CD4-positive, alpha-beta memory T cell (primary cell): Measurements from ENCODE around the gene ADCY5. TPM values are rescaled to one million over a fixed set of nuclear protein-coding genes. Genes with fewer than 3 reads are reported as not detected.

Experiments used
- CTCF ChIA-PET: fragments of 350-600 bp; sonication (Branson Sonifier 250); formaldehyde crosslinking; loops from one replicate; lab custom pipeline; 2021; ENCODE audit warnings: inconsistent platforms; ENCODE audit not compliant: partially characterized antibody; lab: Charles Lee
- POLR2A ChIA-PET: fragments of 350-600 bp; sonication (Branson Sonifier 250); formaldehyde crosslinking; loops from one replicate; lab custom pipeline; 2021; ENCODE audit not compliant: partially characterized antibody; lab: Charles Lee
- DNase-seq, 5 donors: peaks; one replicate each; pipeline versions ENCODE4 v3.0.0 to v3.0.0-alpha.2; 2020 to 2022; ENCODE audit warnings: mixed read lengths in 1 of 5
- H3K27ac ChIP-seq: one replicate; pipeline ENCODE4 v1.7.0; 2013; ENCODE audit warnings: low read depth, low read length
- H3K27me3 ChIP-seq: 2 replicates; pipeline ENCODE4 v1.7.0; 2013; ENCODE audit warnings: mild to moderate bottlenecking, low read length, moderate library complexity; ENCODE audit not compliant: insufficient read depth
- H3K36me3 ChIP-seq: 2 replicates; pipeline ENCODE4 v1.7.0; 2013; ENCODE audit warnings: mild to moderate bottlenecking, low read length, moderate library complexity; ENCODE audit not compliant: insufficient read depth
- H3K4me1 ChIP-seq: 2 replicates; pipeline ENCODE4 v1.7.0; 2013; ENCODE audit warnings: mild to moderate bottlenecking, low read length, moderate library complexity; ENCODE audit not compliant: insufficient read depth
- H3K4me3 ChIP-seq, 2 donors: one replicate each; pipeline ENCODE4 v1.7.0; 2013; ENCODE audit warnings: low read length in 2 of 2, mild to moderate bottlenecking in 1 of 2
- H3K9me3 ChIP-seq, 2 donors: one replicate each; pipeline ENCODE4 v1.7.0; 2013; ENCODE audit warnings: low read length in 2 of 2, control low read depth in 1 of 2; ENCODE audit not compliant: control insufficient read depth in 1 of 2
- H3K27ac Mint-ChIP-seq, 7 donors: one replicate each; pipeline ENCODE4 v1.8.0; 2020 to 2021; ENCODE audit warnings: mixed read lengths in 7 of 7, mild to moderate bottlenecking in 6 of 7, inconsistent platforms in 3 of 7, moderate library complexity in 3 of 7
- H3K27me3 Mint-ChIP-seq, 2 donors: one replicate each; pipeline ENCODE4 v1.8.0; 2020 to 2021; ENCODE audit warnings: mixed read lengths in 2 of 2
- H3K36me3 Mint-ChIP-seq, 2 donors: one replicate each; pipeline ENCODE4 v1.8.0; 2020 to 2021; ENCODE audit warnings: mixed read lengths in 2 of 2, inconsistent platforms in 1 of 2, mild to moderate bottlenecking in 1 of 2
- H3K4me1 Mint-ChIP-seq, 4 donors: one replicate each; pipeline ENCODE4 v1.8.0; 2020 to 2021; ENCODE audit warnings: mixed read lengths in 4 of 4, mild to moderate bottlenecking in 1 of 4
- H3K4me3 Mint-ChIP-seq, 8 donors: one replicate each; pipeline ENCODE4 v1.8.0; 2020 to 2021; ENCODE audit warnings: mixed read lengths in 8 of 8, mild to moderate bottlenecking in 7 of 8, moderate library complexity in 6 of 8, inconsistent platforms in 3 of 8
- H3K9me3 Mint-ChIP-seq, 8 donors: one replicate each; pipeline ENCODE4 v1.8.0; 2020 to 2021; ENCODE audit warnings: mixed read lengths in 8 of 8, mild to moderate bottlenecking in 5 of 8, inconsistent platforms in 3 of 8, moderate library complexity in 1 of 8
- intact Hi-C: fragments of 100-400 bp; cut with micrococcal nuclease; formaldehyde crosslinking; loops from one replicate; pipeline ENCODE4 v1.15.1; 2023
- polyA plus RNA-seq, 2 donors: library from polyadenylated mRNA; unstranded; fragments of 300-500 nt; fragmentation: Illumina TruSeq; gene quantifications; one replicate each; pipeline ENCODE4 v1.2.3, GENCODE V29; 2021
- total RNA-seq, 2 experiments: library from RNA; stranded (reverse); gene quantifications; one replicate each; pipeline ENCODE4 v1.2.3, GENCODE V29; 2021

Gene ADCY5
- total and polyA plus RNA-seq, 4 experiments from 2014 or later = 0.11 TPM; not detected in 3

GRCh38 chr3:123337948-123338619 lies 110.8 kb downstream of the ADCY5 start:
- no peak for DNase-seq

GRCh38 chr3:123337226-123337625 lies 111.7 kb downstream of the ADCY5 start:
- H3K9me3 ChIP-seq = no peaks in the 10 kb centered on the region
- CTCF ChIA-PET = interaction anchor here (1.0 to 14.9 kb wide), 2 partner anchors 41 to 222 kb away, joined by 3 to 137 read pairs; no protein-coding TSS in a partner anchor
- no peaks in the 10 kb centered on the region for H3K36me3 Mint-ChIP-seq

More at GRCh38 chr3:123337948-123338619, 110.8 kb downstream of the ADCY5 start:
- ChIA-PET POLR2A (no interaction called here), CTCF (interaction anchor here (1.0 to 14.9 kb wide), 2 partner anchors 40 to 222 kb away, joined by 3 to 137 read pairs; no protein-coding TSS in a partner anchor)
- H3K4me3 ChIP-seq = no peak overlapping the region
- intact Hi-C loops = no loop called here
- Mint-ChIP-seq H3K4me1 (peaks cover 7 to 9% (median 8%) of the 10 kb centered on the region in 4 donors), H3K9me3 (peaks cover 0 to 1% (median 0%) of the 10 kb centered on the region in 8 donors), H3K4me3 (no peak overlapping the region), H3K27ac (no peak overlapping the region), H3K27me3 (peaks cover 2 to 3% of the 10 kb centered on the region in 2 donors), H3K36me3 (no peaks in the 10 kb centered on the region)
- no peak overlapping the region for H3K27ac ChIP-seq
- peaks cover 9% of the 10 kb centered on the region for H3K4me1 ChIP-seq
- H3K9me3 ChIP-seq = no peaks in the 10 kb centered on the region
- H3K27me3 ChIP-seq = no peaks in the 10 kb centered on the region
- no peaks in the 10 kb centered on the region for H3K36me3 ChIP-seq

GRCh38 chr3:123336441-123336851 lies 112.4 kb downstream of the ADCY5 start:
- Histone ChIP-seq H3K4me1 (peaks cover 9% of the 10 kb centered on the region), H3K27me3 (no peaks in the 10 kb centered on the region), H3K4me3 (no peak overlapping the region), H3K9me3 (no peaks in the 10 kb centered on the region), H3K27ac (no peak overlapping the region), H3K36me3 (no peaks in the 10 kb centered on the region)
- peaks cover 0 to 2% of the 10 kb centered on the region in 2 donors for H3K27me3 Mint-ChIP-seq
- H3K4me1 Mint-ChIP-seq = peaks cover 7 to 9% (median 8%) of the 10 kb centered on the region in 4 donors
- ChIA-PET POLR2A (no interaction called here), CTCF (interaction anchor here (14.9 kb wide), 1 partner anchor 223 kb away, joined by 137 read pairs; no protein-coding TSS in a partner anchor)
- intact Hi-C loops = no loop called here
- no peak overlapping the region for H3K4me3 Mint-ChIP-seq
- no peak overlapping the region for H3K27ac Mint-ChIP-seq
- no peaks in the 10 kb centered on the region for H3K36me3 Mint-ChIP-seq
- DNase-seq = no peak
- H3K9me3 Mint-ChIP-seq = peaks cover 0 to 1% (median 0%) of the 10 kb centered on the region in 8 donors

More at GRCh38 chr3:123337226-123337625, 111.7 kb downstream of the ADCY5 start:
- DNase-seq = no peak
- no peaks in the 10 kb centered on the region for H3K36me3 ChIP-seq
- H3K4me1 ChIP-seq = peaks cover 9% of the 10 kb centered on the region
- no peak overlapping the region for H3K4me3 ChIP-seq
- Mint-ChIP-seq H3K27ac (no peak overlapping the region), H3K4me1 (peaks cover 7 to 9% (median 8%) of the 10 kb centered on the region in 4 donors), H3K27me3 (peaks cover 1 to 2% of the 10 kb centered on the region in 2 donors), H3K4me3 (no peak overlapping the region), H3K9me3 (peaks cover 0 to 1% (median 0%) of the 10 kb centered on the region in 8 donors)
- H3K27me3 ChIP-seq = no peaks in the 10 kb centered on the region
- intact Hi-C loops = no loop called here
- POLR2A ChIA-PET = no interaction called here
- no peak overlapping the region for H3K27ac ChIP-seq

GRCh38 chr3:123336001-123336400 lies 112.9 kb downstream of the ADCY5 start:
- Histone ChIP-seq H3K9me3 (no peaks in the 10 kb centered on the region), H3K4me3 (no peak overlapping the region), H3K27me3 (no peaks in the 10 kb centered on the region), H3K36me3 (no peaks in the 10 kb centered on the region), H3K27ac (no peak overlapping the region), H3K4me1 (peaks cover 9% of the 10 kb centered on the region)
- H3K4me1 Mint-ChIP-seq = peaks cover 7 to 9% (median 8%) of the 10 kb centered on the region in 4 donors
- no peak overlapping the region for H3K27ac Mint-ChIP-seq
- POLR2A ChIA-PET = no interaction called here
- DNase-seq = no peak
- H3K36me3 Mint-ChIP-seq = no peaks in the 10 kb centered on the region
- peaks cover 0 to 2% of the 10 kb centered on the region in 2 donors for H3K27me3 Mint-ChIP-seq
- CTCF ChIA-PET = interaction anchor here (14.9 kb wide), 1 partner anchor 224 kb away, joined by 137 read pairs; no protein-coding TSS in a partner anchor
- intact Hi-C loops = no loop called here
- H3K4me3 Mint-ChIP-seq = no peak overlapping the region
- peaks cover 0 to 1% (median 0%) of the 10 kb centered on the region in 8 donors for H3K9me3 Mint-ChIP-seq

GRCh38 chr3:123335007-123335670 lies 113.8 kb downstream of the ADCY5 start:
- Mint-ChIP-seq H3K4me1 (peaks cover 7 to 9% (median 8%) of the 10 kb centered on the region in 4 donors), H3K27ac (peak overlapping the region in 4 of 7 donors; percentile 12 to 79 (median 49)), H3K27me3 (peaks cover 0 to 2% of the 10 kb centered on the region in 2 donors), H3K36me3 (no peaks in the 10 kb centered on the region), H3K4me3 (peak overlapping the region in 3 of 8 donors; percentile 2 to 34 (median 29)), H3K9me3 (peaks cover 0 to 1% (median 0%) of the 10 kb centered on the region in 8 donors)
- ChIA-PET POLR2A (no interaction called here), CTCF (interaction anchor here (1.9 to 14.9 kb wide), 2 partner anchors 11 to 225 kb away, joined by 4 to 137 read pairs; no protein-coding TSS in a partner anchor)
- Histone ChIP-seq H3K36me3 (no peaks in the 10 kb centered on the region), H3K4me3 (no peak overlapping the region), H3K9me3 (no peaks in the 10 kb centered on the region), H3K27me3 (no peaks in the 10 kb centered on the region), H3K4me1 (peaks cover 9% of the 10 kb centered on the region), H3K27ac (no peak overlapping the region)
- DNase-seq = no peak
- intact Hi-C loops = no loop called here

- no peak overlapping the region for H3K4me3 ChIP-seq
- no peak overlapping the region for H3K27ac ChIP-seq
- H3K4me1 ChIP-seq = peaks cover 9% of the 10 kb centered on the region
- CTCF ChIA-PET = interaction anchor here (1.9 to 14.9 kb wide), 2 partner anchors 10 to 226 kb away, joined by 4 to 137 read pairs; no protein-coding TSS in a partner anchor
- POLR2A ChIA-PET = no interaction called here
- H3K36me3 Mint-ChIP-seq = no peaks in the 10 kb centered on the region
- DNase-seq = no peak
- no peaks in the 10 kb centered on the region for H3K36me3 ChIP-seq
- H3K27me3 ChIP-seq = no peaks in the 10 kb centered on the region
- intact Hi-C loops = no loop called here
- peaks cover 7 to 9% (median 8%) of the 10 kb centered on the region in 4 donors for H3K4me1 Mint-ChIP-seq
- H3K27me3 Mint-ChIP-seq = no peaks in the 10 kb centered on the region
- no peak overlapping the region for H3K4me3 Mint-ChIP-seq
- no peaks in the 10 kb centered on the region for H3K9me3 ChIP-seq
- no peak overlapping the region for H3K27ac Mint-ChIP-seq
- peaks cover 0 to 1% (median 0%) of the 10 kb centered on the region in 8 donors for H3K9me3 Mint-ChIP-seq
Observed at GRCh38 chr3:123334056-123334455, 114.8 kb downstream of the ADCY5 start.

- Histone ChIP-seq H3K27me3 (no peaks in the 10 kb centered on the region), H3K27ac (no peak overlapping the region), H3K36me3 (no peaks in the 10 kb centered on the region), H3K4me3 (no peak overlapping the region), H3K9me3 (no peaks in the 10 kb centered on the region), H3K4me1 (peaks cover 9% of the 10 kb centered on the region)
- Mint-ChIP-seq H3K27me3 (peaks cover 0 to 1% of the 10 kb centered on the region in 2 donors), H3K36me3 (no peaks in the 10 kb centered on the region), H3K27ac (no peak overlapping the region), H3K9me3 (peaks cover 0 to 1% (median 0%) of the 10 kb centered on the region in 8 donors), H3K4me3 (no peak overlapping the region), H3K4me1 (peaks cover 7 to 9% (median 8%) of the 10 kb centered on the region in 4 donors)
- intact Hi-C loops = no loop called here
- ChIA-PET POLR2A (no interaction called here), CTCF (interaction anchor here (14.9 kb wide), 1 partner anchor 226 kb away, joined by 137 read pairs; no protein-coding TSS in a partner anchor)
- DNase-seq = no peak
Observed at GRCh38 chr3:123333401-123333800, 115.5 kb downstream of the ADCY5 start.
